NCI-H1105 treated with DMSO at 0.1 percent for 48 hours (cell line): ENCODE measurements around the gene RAB9A.
"Not testable (repeated sequence)": the region's sequence is repeated elsewhere in the genome, so short reads cannot be mapped to it uniquely, and the experiment has no call there.

Experiments
- DNase-seq: peaks from one replicate; lab custom pipeline; 2025; lab: John Stamatoyannopoulos, UW

Gene RAB9A

GRCh38 chrX:13702111-13702789 is 13.3 kb downstream of the RAB9A start:
- no peak for DNase-seq

DNA sequence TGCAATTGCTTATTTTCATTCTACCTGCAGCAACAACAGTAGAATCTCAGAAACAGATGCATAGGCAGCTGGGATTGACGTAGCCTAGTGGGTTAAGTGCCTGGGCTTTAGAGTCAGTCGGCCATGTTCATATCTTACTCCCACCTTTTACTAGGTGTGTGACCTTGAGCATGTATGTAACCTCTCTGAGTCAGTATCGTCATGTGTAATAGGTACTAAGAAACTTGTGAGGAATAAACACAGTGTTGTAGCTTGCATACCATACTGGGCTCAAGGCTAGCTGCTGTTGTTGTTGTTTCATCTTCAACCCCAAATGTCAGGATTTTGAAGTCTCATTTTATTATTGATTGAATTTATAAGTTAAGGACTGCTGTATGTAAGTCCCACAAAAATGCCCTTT is 14.2 kb downstream of the RAB9A start:
- DNase-seq = no peak

DNA sequence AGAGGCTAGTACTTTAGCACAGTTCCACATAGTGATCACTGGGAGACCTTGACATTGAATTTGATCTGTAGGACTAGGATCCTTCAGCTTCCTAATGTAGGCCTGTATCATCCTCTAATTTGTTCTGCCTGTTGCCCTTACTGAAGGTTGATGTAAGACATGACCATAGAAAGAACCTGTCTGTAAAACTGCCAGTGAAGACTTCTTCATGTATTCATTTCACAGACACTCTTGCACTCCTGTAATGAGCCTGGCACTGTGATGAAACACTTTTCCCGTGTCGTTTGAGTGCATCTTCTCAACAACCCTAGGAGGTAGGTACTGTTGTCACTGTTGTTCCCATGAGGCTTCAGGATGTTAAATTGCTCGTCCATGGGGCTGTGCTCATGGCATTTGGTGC is 14.7 kb downstream of the RAB9A start:
- no peak for DNase-seq

GRCh38 chrX:13711141-13711540 is 22.2 kb downstream of the RAB9A start:
- DNase-seq = no peak

GRCh38 chrX:13716455-13716854 is 27.5 kb downstream of the RAB9A start:
- no peak for DNase-seq

DNA sequence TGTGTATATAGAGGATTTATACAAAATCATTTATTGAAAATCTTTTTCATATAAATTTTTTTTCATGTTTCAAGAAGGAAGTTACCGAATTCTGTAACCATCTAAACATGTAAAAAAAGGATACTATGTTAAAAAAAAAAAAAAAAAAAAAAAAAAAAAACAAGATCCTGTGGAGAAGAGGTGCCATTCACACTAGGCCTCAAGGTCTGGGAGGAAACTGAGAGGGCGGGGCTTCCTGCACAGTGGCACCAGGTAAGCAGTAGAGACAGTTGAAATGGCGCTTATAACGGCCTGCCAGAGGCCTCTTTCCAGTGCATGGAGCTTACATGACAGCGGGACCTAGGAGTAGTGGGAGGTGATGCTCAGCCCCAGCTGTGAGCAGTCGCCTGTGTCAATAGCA is 28.0 kb downstream of the RAB9A start:
- no peak for DNase-seq

DNA sequence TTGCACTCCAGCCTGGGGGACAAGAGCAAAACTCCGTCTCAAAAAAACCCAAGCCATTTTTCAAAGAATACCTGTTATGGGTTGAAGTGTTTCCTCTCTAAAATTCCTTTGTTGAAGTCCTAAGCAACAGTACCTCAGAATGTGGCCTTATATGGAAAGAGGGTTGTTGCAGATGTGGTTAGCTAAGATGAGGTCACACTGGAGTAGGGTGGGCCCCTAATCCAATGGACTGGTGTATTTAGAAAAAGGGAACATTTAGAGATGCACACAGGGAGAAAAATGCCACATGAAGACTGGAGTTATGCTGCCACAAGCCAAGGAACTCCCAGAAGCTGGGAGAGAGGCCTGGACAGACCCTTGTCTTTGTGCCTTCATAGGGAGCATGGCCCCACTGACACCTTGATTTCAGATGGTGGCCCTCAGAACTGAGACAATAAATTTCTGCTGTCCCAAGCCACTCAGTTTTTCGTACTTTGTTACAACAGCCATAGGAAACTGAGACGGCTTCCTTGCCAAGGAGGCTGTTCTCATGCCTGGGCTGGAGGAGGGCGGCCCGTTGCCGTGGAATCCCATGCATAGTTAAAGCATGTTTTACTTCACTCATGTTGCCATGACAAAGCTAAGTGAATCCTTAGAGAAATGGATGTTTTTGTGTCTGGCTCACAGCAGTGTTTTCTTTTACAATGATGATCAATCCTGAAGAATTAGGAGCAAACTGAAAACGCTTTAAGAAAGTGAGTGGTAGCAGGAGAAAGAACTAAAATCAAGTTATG is 29.0 kb downstream of the RAB9A start:
- DNase-seq = no peak

GRCh38 chrX:13719192-13719856 is 30.4 kb downstream of the RAB9A start:
- no peak for DNase-seq

- DNase-seq = no peak
Observed at GRCh38 chrX:13721371-13721770, 32.4 kb downstream of the RAB9A start.

DNA sequence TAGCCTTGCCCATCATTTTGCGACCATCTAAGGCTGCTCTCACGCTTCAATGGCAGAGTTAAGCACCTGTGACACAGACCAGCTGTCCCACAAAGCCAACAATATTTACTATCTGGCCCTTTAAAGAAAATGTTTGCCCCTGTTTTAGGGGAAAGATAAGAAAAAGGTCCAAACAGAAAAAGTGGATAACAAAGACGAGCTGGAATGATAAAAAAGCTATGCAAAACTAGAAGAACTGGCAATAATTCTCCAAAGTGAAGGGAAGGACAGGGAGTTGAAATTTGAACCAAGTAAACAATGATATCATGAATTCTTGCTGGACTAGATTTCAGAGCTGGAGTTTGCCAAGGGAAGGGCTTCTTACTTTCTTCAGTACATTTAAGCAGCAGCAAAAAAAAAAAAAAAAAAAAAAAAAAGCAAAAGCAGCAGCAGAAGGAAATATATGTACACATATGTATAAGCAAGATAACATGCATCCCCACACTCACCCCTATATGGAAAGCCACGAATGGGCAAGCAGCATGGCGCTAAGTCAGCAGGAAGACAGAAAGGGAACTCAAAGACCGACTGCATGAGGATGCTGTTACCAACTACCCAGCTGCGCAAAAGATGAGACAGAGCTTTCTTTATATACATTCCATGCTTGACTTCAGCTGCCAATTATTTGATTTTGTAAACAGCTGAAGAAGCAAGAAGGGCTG is 33.0 kb downstream of the RAB9A start:
- DNase-seq = peak; percentile 3

GRCh38 chrX:13724878-13725277 is 36.0 kb downstream of the RAB9A start:
- DNase-seq = not testable (repeated sequence)

DNA sequence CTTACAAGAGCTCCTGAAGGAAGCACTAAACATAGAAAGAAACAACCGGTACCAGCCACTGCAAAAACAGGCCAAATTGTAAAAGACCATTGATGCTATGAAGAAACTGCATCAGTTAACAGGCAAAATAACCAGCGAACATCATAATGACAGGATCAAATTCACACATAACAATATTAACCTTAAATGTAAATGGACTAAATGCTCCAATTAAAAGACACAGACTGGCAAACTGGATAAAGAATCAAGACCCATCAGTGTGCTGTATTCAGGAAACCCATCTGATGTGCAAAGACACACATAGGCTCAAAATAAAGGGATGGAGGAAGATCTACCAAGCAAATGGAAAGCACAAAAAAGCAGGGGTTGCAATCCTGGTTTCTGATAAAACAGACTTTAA is 37.7 kb downstream of the RAB9A start:
- DNase-seq = not testable (repeated sequence)

DNA sequence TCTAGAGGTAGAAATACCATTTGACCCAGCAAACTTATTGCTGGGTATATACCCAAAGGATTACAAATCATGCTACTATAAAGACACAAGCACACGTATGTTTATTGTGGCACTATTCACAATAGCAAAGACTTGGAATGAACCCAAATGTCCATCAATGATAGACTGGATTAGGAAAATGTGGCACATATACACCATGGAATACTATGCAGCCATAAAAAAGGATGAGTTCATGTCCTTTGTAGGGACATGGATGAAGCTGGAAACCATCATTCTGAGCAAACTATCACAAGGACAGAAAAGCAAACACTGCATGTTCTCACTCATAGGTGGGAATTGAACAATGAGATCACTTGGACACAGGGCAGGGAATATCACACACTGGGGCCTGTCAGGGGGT is 41.6 kb downstream of the RAB9A start:
- not testable (repeated sequence) for DNase-seq

DNA sequence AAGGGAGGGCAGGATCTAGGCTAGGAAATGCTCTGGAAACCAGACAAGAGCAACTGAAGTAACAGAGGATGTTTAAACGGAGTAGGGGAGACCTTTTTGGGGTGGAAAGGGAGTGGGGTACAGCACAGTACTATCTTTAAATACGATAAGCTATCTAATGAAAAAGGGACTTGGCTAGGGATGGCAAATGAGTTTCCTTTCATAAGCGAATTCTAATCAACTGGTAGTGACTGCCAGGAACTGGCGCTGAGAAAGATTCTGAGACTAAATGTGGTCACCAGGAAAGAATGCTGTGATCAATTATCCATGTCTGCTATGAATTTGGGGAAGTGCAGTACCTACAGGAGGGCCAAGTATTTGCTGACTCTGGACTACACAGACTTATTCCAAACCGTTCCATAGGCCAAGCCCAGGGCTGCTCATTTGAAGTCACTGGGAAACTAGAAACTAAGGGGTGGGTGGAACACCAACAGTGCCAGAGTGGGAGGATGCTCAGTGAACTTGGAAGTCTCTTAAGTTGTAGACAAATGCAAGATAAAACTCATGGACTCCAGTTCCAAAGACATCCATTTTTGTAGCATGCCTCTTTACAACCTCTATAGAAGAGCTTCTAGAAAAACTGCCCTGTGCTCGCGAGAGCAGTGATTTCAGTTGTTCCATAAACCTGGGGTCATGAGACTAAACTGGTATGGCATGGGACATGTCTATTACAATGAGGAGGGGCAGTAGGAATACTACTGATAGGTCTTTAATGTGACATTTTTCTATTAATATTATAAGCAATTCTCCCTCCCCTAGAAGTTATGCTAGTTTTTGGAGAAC is 43.5 kb downstream of the RAB9A start:
- no peak for DNase-seq

GRCh38 chrX:13733506-13733905 is 44.6 kb downstream of the RAB9A start:
- no peak for DNase-seq

DNA sequence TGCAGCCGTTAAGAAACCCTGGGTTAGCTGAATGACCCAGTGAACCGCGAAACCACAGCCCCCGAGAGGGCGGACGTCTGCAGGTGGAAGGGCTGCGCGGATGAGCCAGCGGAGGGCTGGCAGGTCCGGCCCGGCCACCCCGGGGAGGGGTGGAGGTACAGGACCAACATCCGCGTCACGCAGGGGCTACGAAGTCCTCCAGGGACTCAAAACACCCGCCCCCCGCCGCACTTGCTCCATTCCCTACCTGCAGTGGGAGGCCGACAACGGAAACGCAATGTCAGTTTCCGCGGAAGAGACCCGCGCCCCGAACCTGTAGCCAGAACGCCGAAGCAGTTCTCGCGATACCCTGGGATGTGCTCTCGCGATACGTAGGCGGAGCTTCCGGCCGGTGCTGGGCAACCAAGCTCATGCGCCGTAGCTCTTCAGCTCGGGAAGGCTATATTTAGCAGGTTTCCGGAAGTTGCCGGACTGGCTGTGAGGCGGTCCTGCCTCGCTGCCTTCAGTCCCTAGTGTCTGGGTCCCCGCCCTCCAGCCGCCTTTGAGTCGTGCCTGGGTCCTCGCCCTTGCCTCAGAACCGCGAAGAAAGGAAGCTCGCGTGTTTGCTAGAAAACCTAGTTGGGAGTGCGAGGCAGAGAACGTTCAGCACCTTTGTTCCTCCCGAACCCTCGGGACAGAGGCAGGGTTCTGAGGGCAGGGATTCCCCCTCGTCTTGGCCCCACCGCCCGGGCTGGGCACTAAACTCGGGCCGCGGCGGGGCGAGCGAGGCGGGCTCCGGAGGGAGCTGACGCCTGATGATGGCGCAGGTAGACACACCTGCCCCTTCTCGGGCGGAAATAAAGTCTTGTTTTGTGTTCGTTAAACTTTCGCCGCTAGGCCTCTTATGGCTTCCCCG is 45.6 kb downstream of the RAB9A start, which contains the start of the genes OFD1 and TRAPPC2:
OFD1 (plus strand) TSS at position 471 of the 895 bp plus-strand sequence; CDS start at position 795, 324 bp downstream.
TRAPPC2 (minus strand) TSS at position 343 of the 895 bp plus-strand sequence. CDS start 14,657 bp downstream, outside the sequence.
- peak; percentile 93 for DNase-seq

- DNase-seq = no peak
Observed at GRCh38 chrX:13741695-13742094, 52.8 kb downstream of the RAB9A start.

DNA sequence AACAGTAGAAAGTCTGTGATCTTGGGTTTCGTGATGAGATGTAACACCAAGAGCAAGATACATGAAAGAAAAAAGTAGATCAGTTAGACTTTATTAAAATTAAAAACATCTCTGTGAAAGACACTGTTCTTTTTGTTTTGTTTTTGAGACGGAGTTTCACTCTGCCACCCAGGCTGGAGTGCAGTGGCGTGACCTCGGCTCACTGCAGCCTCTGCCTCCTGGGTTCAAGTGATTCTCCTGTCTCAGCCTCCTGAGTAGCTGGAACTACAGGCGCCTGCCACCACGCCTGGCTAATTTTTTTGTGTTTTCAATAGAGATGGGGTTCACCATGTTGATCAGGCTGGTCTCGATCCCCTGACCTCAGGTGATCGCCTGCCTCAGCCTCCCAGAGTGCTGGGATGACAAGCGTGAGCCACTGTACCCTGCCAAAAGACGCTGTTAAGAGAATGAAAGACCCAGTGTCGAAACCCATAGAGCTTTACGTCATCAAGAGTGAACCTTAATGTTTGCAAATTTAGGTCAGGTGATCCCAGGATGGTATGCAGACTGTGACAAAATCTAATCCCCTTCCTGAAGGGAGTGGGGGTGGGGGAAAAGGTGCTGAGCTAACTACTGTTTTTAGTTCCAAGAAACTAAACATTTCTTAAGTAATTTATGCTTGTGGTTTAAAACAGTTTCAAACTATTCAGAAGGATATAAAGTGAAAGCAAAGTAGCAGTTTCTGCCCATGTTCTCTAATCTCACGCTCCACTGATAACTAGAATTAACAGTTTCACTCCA is 53.7 kb downstream of the RAB9A start:
- DNase-seq = no peak

DNA sequence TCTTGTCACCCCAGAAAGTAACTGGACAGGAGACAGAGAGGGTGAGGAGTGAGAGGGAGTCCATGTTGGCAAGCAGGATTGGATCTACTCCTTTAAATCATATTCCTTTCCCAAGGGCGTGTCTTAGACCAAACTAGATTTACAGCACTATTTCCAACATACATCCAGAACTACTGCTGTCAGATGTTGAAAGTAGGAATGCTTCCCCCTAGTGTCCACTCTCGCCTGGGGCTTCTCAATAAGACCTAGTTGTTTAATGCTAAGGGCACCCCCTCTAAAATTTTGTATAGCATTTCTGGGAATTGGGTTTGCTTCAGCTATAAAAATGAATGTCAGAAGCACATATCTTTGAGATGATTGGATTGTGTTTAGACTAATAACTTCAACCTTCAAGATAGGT is 58.9 kb downstream of the RAB9A start:
- DNase-seq = no peak
